Erythroblast (primary cell): ENCODE measurements around the gene RICTOR.

ENCODE experiments used
- GATA1 ChIP-seq: IDR thresholded peaks from 2 replicates; pipeline ENCODE4 v1.6.1; 2011; ENCODE audit warnings: low read depth, mild to moderate bottlenecking, control low read depth, low read length, moderate library complexity
- POLR2A ChIP-seq: IDR thresholded peaks from 2 replicates; pipeline ENCODE4 v1.6.1; 2011; ENCODE audit warnings: mild to moderate bottlenecking, low read length

- no peak for TF ChIP-seq POLR2A
- TF ChIP-seq GATA1: no peak
Measured at GRCh38 chr5:39016587-39017275, 57.5 kb downstream of the RICTOR start.
